Activated CD4-positive, alpha-beta T cell treated with anti-CD3 and anti-CD28 coated beads, Interleukin-10, Interleukin-2, amounts not matched to agents 100 ng/mL and 50 ng/mL, durations not matched to agents 16 hours and 8 hours (primary cell): Measurements from ENCODE around the gene REG1A.

Experiments used
- DNase-seq: peaks from one replicate; pipeline ENCODE4 v3.0.0-alpha.2; 2020

REG1A gene

GRCh38 chr2:79120194-79120713, at the start of gene REG1A:
Gene REG1A (plus strand): TSS chr2:79120488. CDS start chr2:79120862, 374 bp downstream.
- no peak for DNase-seq

GRCh38 chr2:79071078-79071477, 49.2 kb upstream of the REG1A start:
- no peak for DNase-seq

GRCh38 chr2:79082987-79083386, 37.3 kb upstream of the REG1A start:
- DNase-seq: no peak

DNA sequence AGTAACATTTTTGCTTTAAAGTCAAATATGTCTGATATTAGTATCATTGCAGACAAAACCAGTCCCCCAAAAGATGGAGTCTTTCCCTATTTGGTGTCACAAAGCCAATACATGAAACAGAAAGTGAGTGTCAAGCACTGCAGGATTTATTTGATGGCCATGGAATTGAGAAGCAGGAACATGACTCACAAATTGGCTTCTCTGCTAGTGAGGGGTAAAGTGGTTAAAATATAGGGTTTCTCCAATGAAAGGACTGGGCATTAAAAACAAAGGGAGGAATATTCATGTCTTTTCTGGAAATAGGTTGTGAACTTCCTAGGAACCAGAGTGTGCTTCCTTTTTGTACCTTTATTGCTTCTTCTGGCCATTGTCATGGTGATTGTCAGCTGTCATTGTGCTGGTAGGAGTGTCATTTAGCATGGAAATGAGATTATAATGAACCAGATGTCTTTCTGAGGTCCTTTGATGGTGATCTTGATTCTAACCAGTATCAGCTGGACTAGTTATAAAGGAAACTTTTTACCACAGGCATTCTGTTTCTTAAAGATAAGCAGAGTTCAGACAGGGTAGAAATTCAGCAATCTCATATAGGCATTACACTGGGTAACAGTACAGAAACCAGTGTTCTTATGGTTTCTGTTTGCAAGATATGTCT, 36.6 kb upstream of the REG1A start:
- no peak for DNase-seq

GRCh38 chr2:79084495-79085135, 35.7 kb upstream of the REG1A start:
- DNase-seq: no peak

- DNase-seq: no peak
These were observed 34.9 kb upstream of the REG1A start for GRCh38 chr2:79085382-79085781.

DNA sequence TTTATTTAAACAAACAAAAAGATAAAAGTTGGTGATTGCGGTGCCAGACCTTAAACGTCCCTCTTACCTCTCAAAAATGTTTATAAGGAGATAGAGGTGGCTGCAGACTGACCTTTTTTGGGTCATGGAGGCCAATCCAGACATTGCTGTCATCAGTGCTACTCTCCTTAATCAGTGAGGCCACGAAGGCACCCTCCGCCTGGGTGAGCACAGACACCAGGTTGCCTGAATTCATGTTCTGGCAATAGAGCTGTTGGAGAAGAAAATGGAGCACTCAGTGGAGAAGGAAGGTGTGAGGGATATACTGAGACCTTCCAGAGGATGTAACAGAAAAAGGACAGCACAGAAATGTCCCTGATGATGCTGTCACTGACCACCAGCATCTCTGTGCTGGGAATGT, 34.0 kb upstream of the REG1A start:
- no peak for DNase-seq

GRCh38 chr2:79087785-79088364, 32.4 kb upstream of the REG1A start, which contains the start of gene REG1B:
Gene REG1B (minus strand): TSS chr2:79087993. CDS start chr2:79087612, 381 bp downstream.
- no peak for DNase-seq

DNA sequence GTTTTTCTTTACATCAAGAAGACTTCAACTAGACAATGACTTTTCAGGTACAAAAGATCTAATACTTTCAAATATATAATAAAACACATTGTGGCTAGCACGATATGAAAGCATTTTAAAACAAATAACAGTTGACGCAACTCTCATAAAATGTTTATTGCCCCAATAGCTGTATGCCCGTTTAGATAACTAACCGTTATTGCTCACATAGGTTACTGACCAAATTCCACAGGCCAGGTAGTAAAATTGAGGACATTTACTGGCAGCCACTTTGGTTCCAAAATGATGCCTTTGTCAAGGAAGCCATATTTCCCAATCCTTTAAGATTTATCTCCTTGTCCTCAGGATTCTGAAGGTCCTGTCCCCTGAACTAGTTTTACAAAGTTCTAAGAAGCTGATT, 29.6 kb upstream of the REG1A start:
- no peak for DNase-seq

DNA sequence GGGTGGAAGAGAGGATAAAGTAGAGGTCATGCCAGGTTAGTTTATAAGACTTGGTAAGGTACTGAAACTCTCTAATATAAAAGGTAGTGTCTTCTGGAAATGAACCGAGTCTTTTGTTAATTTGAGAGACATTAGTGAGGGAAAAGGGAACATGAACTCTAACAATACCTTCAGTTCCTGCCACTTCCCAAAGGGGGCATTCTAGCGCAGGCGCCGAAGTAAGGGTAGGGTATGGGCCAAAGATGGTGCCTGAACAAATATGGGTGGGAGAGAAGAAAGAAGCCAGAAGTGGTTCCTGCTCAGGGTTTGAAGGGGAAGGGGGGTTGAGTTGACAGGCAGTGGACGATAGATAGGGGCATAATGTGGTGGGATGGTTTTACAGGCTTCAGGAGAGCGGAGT, 22.4 kb upstream of the REG1A start:
- no peak for DNase-seq

DNA sequence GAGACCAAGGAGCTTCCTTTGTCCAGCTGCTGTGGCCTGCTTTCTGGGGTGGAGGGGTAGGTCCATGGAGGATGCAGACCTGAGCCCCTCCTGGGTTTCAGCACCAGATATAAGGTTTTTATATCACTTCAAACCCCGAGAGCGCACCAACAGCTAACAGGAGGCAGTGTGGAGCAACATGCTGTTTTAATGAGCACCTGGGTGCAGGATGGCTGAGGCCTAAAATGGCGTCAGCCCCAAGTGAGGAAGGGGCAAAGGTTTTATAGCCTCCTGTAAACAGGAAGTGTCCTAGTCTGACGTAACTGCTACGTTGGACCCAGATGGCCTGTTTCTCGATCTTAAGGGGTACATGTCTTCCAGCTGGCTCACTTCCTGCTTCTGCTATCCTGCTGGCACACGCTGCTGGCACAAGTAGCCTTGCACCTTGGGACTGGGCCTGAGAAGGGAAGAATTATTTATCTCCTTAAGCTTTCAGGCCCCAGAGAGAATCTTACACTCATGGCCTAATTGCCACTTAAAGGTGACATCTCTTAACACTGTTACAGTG, 21.1 kb upstream of the REG1A start:
- DNase-seq: no peak

- no peak for DNase-seq
These were observed 20.0 kb upstream of the REG1A start for GRCh38 chr2:79100285-79100684.

DNA sequence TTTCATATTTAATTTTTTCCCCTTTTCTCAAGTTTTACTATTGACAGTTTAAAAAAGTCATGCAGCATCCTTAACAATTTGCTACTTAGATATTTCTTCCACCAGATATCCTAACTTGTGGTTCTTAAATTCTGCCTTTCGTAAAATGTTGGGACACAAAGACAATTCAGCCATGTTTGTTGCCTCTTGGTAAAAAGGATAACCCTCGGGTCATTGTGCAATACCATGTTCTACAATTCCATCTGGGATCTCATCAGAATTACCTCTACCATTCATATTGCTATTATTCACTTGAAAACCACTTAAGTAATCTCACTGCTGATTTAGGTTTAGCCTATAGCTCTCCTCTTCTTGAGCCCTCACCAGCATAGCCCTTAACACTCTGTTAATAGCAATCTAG, 19.3 kb upstream of the REG1A start:
- no peak for DNase-seq

GRCh38 chr2:79103214-79103613, 17.1 kb upstream of the REG1A start:
- no peak for DNase-seq

GRCh38 chr2:79105259-79105658, 15.0 kb upstream of the REG1A start:
- DNase-seq: no peak

GRCh38 chr2:79112269-79112668, 8.0 kb upstream of the REG1A start:
- no peak for DNase-seq

GRCh38 chr2:79114797-79115494, 5.3 kb upstream of the REG1A start:
- DNase-seq: no peak

GRCh38 chr2:79116997-79117928, 3.0 kb upstream of the REG1A start:
- DNase-seq: no peak

GRCh38 chr2:79122676-79123075, 2.4 kb downstream of the REG1A start:
- DNase-seq: no peak

GRCh38 chr2:79124907-79125720, 4.8 kb downstream of the REG1A start:
- DNase-seq: no peak

DNA sequence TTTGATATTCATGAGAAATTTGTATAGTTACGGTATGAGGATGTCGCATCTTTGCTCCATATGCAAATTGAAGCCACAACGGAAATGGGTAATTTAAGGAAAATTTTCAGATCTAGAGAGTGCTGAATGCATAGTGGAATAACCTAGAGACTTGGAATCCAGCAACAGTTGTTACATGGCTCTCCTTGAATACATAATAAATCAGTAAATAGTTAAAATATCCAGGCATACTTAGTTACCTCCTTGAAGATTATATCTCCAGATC, 5.4 kb downstream of the REG1A start:
- no peak for DNase-seq
